GM18868 (cell line): ENCODE data around the gene PLLP.
A peak's percentile ranks its signal among the peaks of the same experiment; 100 is the strongest.

Experiments
- ATAC-seq: cut with Tn5 transposase; IDR thresholded peaks from one replicate; pipeline ENCODE4 v1.9.1; 2021; ENCODE audit warnings: mild to moderate bottlenecking, moderate library complexity; ENCODE audit not compliant: unreplicated experiment

Gene PLLP

GRCh38 chr16:57303021-57303909 lies 18.8 kb upstream of the PLLP start:
- no peak for ATAC-seq

- ATAC-seq = no peak
These were observed 16.8 kb upstream of the PLLP start for GRCh38 chr16:57301126-57301817.

- ATAC-seq = peak; percentile 84
These were observed 16.1 kb upstream of the PLLP start for GRCh38 chr16:57300387-57301125.

GRCh38 chr16:57299719-57300386 lies 15.4 kb upstream of the PLLP start:
- ATAC-seq = peak; percentile 47

GRCh38 chr16:57299009-57299718 lies 14.7 kb upstream of the PLLP start:
- ATAC-seq = peak; percentile 20

GRCh38 chr16:57297856-57298255 lies 13.4 kb upstream of the PLLP start:
- no peak for ATAC-seq

GRCh38 chr16:57289391-57290257 lies 5.2 kb upstream of the PLLP start:
- no peak for ATAC-seq

- ATAC-seq = no peak
These were observed 907 bp upstream of the PLLP start for GRCh38 chr16:57285379-57285778.

GRCh38 chr16:57284952-57285363 lies 486 bp upstream of the PLLP start:
- no peak for ATAC-seq

GRCh38 chr16:57283959-57284208 lies 588 bp downstream of the PLLP start:
- no peak for ATAC-seq

GRCh38 chr16:57283214-57283958 lies 1.1 kb downstream of the PLLP start:
- no peak for ATAC-seq

GRCh38 chr16:57282510-57283213 lies 1.8 kb downstream of the PLLP start:
- no peak for ATAC-seq

- ATAC-seq = no peak
These were observed 2.7 kb downstream of the PLLP start for GRCh38 chr16:57281791-57282190.

- ATAC-seq = no peak
These were observed 4.5 kb downstream of the PLLP start for GRCh38 chr16:57279780-57280638.

- no peak for ATAC-seq
These were observed 6.0 kb downstream of the PLLP start for GRCh38 chr16:57278494-57278893.

GRCh38 chr16:57277586-57277985 lies 6.9 kb downstream of the PLLP start:
- no peak for ATAC-seq

- ATAC-seq = no peak
These were observed 7.9 kb downstream of the PLLP start for GRCh38 chr16:57276596-57276995.
